ENCODE measurements around the gene EFNB2. TPM values are rescaled to one million over a fixed set of nuclear protein-coding genes. Genes with fewer than 3 reads are reported as not detected.

Gene EFNB2
- total RNA-seq, 1 experiment from 2014 or later, result 68.0 TPM

- intact Hi-C loops (cut with micrococcal nuclease; ENCODE audit: unreplicated experiment), result no loop called here
- H3K36me3 ChIP-seq (ENCODE audit: control insufficient read depth, insufficient read depth, low read length), result peaks cover 2% of the 10 kb centered on the region; the same call in 1 of the 2 replicates
- H3K9me3 Mint-ChIP-seq (ENCODE audit: unreplicated experiment), result no peaks in the 10 kb centered on the region
- H3K36me3 Mint-ChIP-seq (ENCODE audit: insufficient read depth, unreplicated experiment), result peaks cover 87% of the 10 kb centered on the region
- H3K4me3 ChIP-seq (ENCODE audit: low read depth, low read length), result no peak overlapping the region
- H3K4me3 Mint-ChIP-seq (ENCODE audit: unreplicated experiment), result no peak overlapping the region
- ChIA-PET CTCF (no interaction called here), POLR2A (no interaction called here)
- H3K27ac Mint-ChIP-seq (ENCODE audit: unreplicated experiment), result peak overlapping the region; percentile 17
- no peaks in the 10 kb centered on the region for H3K9me3 ChIP-seq
- no peaks in the 10 kb centered on the region for H3K27me3 ChIP-seq (replicated peaks; ENCODE audit: control insufficient read depth, insufficient read depth, low read length)
- no peaks in the 10 kb centered on the region for H3K27me3 Mint-ChIP-seq (ENCODE audit: insufficient read depth, unreplicated experiment)
- H3K4me1 Mint-ChIP-seq (ENCODE audit: low read depth, unreplicated experiment), result peaks cover 27% of the 10 kb centered on the region
- BruUV-seq (replicated peaks), result no TSS peak
- no peak for DNase-seq
- H3K4me1 ChIP-seq, result no peaks in the 10 kb centered on the region; the same call in 1 of the 2 replicates
- no peak for TF ChIP-seq CTCF (IDR thresholded peaks at IDR 0.05; ENCODE audit: insufficient read depth in 1 of 2, low read depth in 1 of 2, low read length in 1 of 2, severe bottlenecking in 1 of 2, unreplicated experiment in 1 of 2)
Measured at GRCh38 chr13:106498158-106498557, 37.3 kb downstream of the EFNB2 start.

DNA sequence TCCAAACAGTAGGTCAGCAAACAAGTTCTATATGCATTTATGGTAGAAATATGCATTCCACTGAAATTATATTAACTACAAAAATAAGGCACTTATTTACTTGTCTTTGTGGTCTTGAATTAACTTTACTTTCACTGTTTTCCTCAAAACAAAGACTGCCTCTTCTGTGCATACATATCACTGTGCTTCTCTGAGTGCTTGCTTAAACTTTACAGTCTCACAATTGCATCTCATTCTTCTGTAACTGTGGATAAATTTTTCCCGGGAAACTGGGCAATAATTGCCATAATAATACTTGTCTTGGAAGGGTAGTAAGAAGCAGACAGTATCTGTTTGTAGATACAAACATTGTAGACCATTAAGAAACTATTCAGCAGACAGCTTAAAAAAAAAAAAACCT lies 38.4 kb downstream of the EFNB2 start:
- intact Hi-C loops (cut with micrococcal nuclease; ENCODE audit: unreplicated experiment), result no loop called here
- CTCF ChIA-PET, result no interaction called here
- no peaks in the 10 kb centered on the region for H3K27me3 Mint-ChIP-seq (ENCODE audit: insufficient read depth, unreplicated experiment)
- Histone ChIP-seq H3K4me3 (ENCODE audit: low read depth, low read length) (no peak overlapping the region), H3K4me1 (no peaks in the 10 kb centered on the region; the same call in 1 of the 2 replicates), H3K36me3 (ENCODE audit: control insufficient read depth, insufficient read depth, low read length) (peaks cover 3% of the 10 kb centered on the region; the same call in 1 of the 2 replicates), H3K27me3 (replicated peaks; ENCODE audit: control insufficient read depth, insufficient read depth, low read length) (no peaks in the 10 kb centered on the region), H3K9me3 (no peaks in the 10 kb centered on the region)
- DNase-seq, result no peak
- TF ChIP-seq CTCF (IDR thresholded peaks at IDR 0.05; ENCODE audit: insufficient read depth in 1 of 2, low read depth in 1 of 2, low read length in 1 of 2, severe bottlenecking in 1 of 2, unreplicated experiment in 1 of 2), result no peak
- peaks cover 29% of the 10 kb centered on the region for H3K4me1 Mint-ChIP-seq (ENCODE audit: low read depth, unreplicated experiment)
- no peak overlapping the region for H3K27ac Mint-ChIP-seq (ENCODE audit: unreplicated experiment)
- no peaks in the 10 kb centered on the region for H3K9me3 Mint-ChIP-seq (ENCODE audit: unreplicated experiment)
- H3K36me3 Mint-ChIP-seq (ENCODE audit: insufficient read depth, unreplicated experiment), result peaks cover 88% of the 10 kb centered on the region
- BruUV-seq (replicated peaks), result no TSS peak
- H3K4me3 Mint-ChIP-seq (ENCODE audit: unreplicated experiment), result no peak overlapping the region
- POLR2A ChIA-PET, result no interaction called here

DNA sequence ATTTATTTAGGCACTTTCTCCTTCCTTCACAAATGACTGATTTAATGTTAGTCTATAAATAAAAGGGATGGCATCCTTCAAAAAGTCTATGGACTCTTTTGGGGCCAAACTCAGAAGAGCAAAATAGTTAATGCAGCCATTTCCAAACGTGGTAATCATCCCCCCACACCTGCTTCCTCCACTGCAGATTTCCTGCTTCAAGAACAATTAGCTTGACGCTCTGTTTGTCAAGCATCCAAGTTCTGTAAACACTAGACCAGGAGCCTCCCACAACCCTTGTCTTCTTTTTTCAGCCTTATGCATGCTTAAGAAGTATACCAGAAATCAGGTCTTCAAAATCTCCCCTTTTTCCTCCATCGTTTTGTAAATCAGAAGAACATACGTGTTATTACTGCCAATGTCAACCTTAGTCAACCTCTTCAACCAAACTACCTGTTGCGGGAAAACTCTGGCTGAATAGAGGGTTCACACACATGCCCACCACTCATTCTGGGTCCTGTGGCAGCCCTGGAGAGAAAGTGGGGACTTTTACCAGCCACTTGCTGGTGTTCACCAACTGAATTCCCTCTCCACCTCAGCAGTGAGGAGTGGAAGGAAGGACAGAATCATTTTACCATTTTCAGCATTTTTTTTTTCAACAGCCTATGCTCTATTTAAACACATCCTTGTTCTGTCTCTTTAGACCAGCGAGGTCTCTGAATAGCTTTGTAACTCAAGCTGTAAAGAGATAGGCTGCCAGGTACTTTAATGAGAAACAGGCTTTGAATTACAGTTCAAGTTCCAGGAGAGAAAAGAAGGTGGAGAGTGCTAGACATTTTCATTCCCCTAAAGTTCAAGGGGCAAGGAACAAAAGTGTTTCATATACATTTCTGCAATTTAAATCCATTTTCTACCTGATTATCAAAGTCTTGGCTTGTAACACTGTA lies 39.1 kb downstream of the EFNB2 start:
- Histone ChIP-seq H3K4me3 (ENCODE audit: low read depth, low read length) (no peak overlapping the region), H3K36me3 (ENCODE audit: control insufficient read depth, insufficient read depth, low read length) (peaks cover 3% of the 10 kb centered on the region; the same call in 1 of the 2 replicates), H3K9me3 (no peaks in the 10 kb centered on the region), H3K4me1 (no peaks in the 10 kb centered on the region; the same call in 1 of the 2 replicates), H3K27me3 (replicated peaks; ENCODE audit: control insufficient read depth, insufficient read depth, low read length) (no peaks in the 10 kb centered on the region)
- Mint-ChIP-seq H3K36me3 (ENCODE audit: insufficient read depth, unreplicated experiment) (peaks cover 88% of the 10 kb centered on the region), H3K4me1 (ENCODE audit: low read depth, unreplicated experiment) (peaks cover 36% of the 10 kb centered on the region), H3K9me3 (ENCODE audit: unreplicated experiment) (no peaks in the 10 kb centered on the region), H3K27me3 (ENCODE audit: insufficient read depth, unreplicated experiment) (no peaks in the 10 kb centered on the region), H3K4me3 (ENCODE audit: unreplicated experiment) (no peak overlapping the region), H3K27ac (ENCODE audit: unreplicated experiment) (peak overlapping the region; percentile 36)
- DNase-seq, result no peak
- CTCF ChIA-PET, result no interaction called here
- no TSS peak for BruUV-seq (replicated peaks)
- no peak for TF ChIP-seq CTCF (IDR thresholded peaks at IDR 0.05; ENCODE audit: insufficient read depth in 1 of 2, low read depth in 1 of 2, low read length in 1 of 2, severe bottlenecking in 1 of 2, unreplicated experiment in 1 of 2)
- intact Hi-C loops (cut with micrococcal nuclease; ENCODE audit: unreplicated experiment), result no loop called here
- POLR2A ChIA-PET, result no interaction called here

Measured in Caco-2 (cell line).